Measurements from ENCODE around the gene SETD2.
A peak's percentile ranks its signal among the peaks of the same experiment; 100 is the strongest.
"Not testable (repeated sequence)": the region's sequence is repeated elsewhere in the genome, so short reads cannot be mapped to it uniquely, and the experiment has no call there.

Gene SETD2

GRCh38 chr3:47164007-47164881, at the start of gene SETD2:
SETD2 (minus strand) TSS chr3:47164113; CDS start chr3:47163924, 189 bp downstream.
- DNase-seq (ENCODE audit: low read depth), result peak; percentile 56

- DNase-seq (ENCODE audit: low read depth), result no peak
These were observed 47.0 kb upstream of the SETD2 start for GRCh38 chr3:47210863-47211405.

GRCh38 chr3:47206022-47206421, 42.1 kb upstream of the SETD2 start:
- not testable (repeated sequence) for DNase-seq (ENCODE audit: low read depth)

GRCh38 chr3:47204875-47205274, 41.0 kb upstream of the SETD2 start:
- no peak for DNase-seq (ENCODE audit: low read depth)

GRCh38 chr3:47202542-47202941, 38.6 kb upstream of the SETD2 start:
- DNase-seq (ENCODE audit: low read depth), result no peak

- no peak for DNase-seq (ENCODE audit: low read depth)
These were observed 33.4 kb upstream of the SETD2 start for GRCh38 chr3:47197287-47197686.

GRCh38 chr3:47194994-47195393, 31.1 kb upstream of the SETD2 start:
- no peak for DNase-seq (ENCODE audit: low read depth)

- DNase-seq (ENCODE audit: low read depth), result no peak
These were observed 30.3 kb upstream of the SETD2 start for GRCh38 chr3:47193871-47194859.

- DNase-seq (ENCODE audit: low read depth), result no peak
These were observed 22.4 kb upstream of the SETD2 start for GRCh38 chr3:47186285-47186684.

- not testable (repeated sequence) for DNase-seq (ENCODE audit: low read depth)
These were observed 17.8 kb upstream of the SETD2 start for GRCh38 chr3:47181685-47182084.

- not testable (repeated sequence) for DNase-seq (ENCODE audit: low read depth)
These were observed 16.1 kb upstream of the SETD2 start for GRCh38 chr3:47180011-47180410.

- DNase-seq (ENCODE audit: low read depth), result no peak
These were observed 12.7 kb upstream of the SETD2 start for GRCh38 chr3:47176582-47176981.

- no peak for DNase-seq (ENCODE audit: low read depth)
These were observed 525 bp downstream of the SETD2 start for GRCh38 chr3:47163169-47164006.

GRCh38 chr3:47162697-47163168, 1.2 kb downstream of the SETD2 start:
- DNase-seq (ENCODE audit: low read depth), result no peak

- DNase-seq (ENCODE audit: low read depth), result no peak
These were observed 1.8 kb downstream of the SETD2 start for GRCh38 chr3:47161983-47162696.

GRCh38 chr3:47159820-47160219, 4.1 kb downstream of the SETD2 start:
- DNase-seq (ENCODE audit: low read depth), result no peak

GRCh38 chr3:47158208-47158607, 5.7 kb downstream of the SETD2 start:
- no peak for DNase-seq (ENCODE audit: low read depth)

GRCh38 chr3:47156396-47156795, 7.5 kb downstream of the SETD2 start:
- no peak for DNase-seq (ENCODE audit: low read depth)

- no peak for DNase-seq (ENCODE audit: low read depth)
These were observed 11.3 kb downstream of the SETD2 start for GRCh38 chr3:47152578-47152977.

- no peak for DNase-seq (ENCODE audit: low read depth)
These were observed 12.1 kb downstream of the SETD2 start for GRCh38 chr3:47151836-47152235.
